SU-DHL-6 (cell line): ENCODE measurements around the gene FRAT2.
"Not testable (repeated sequence)": the region's sequence is repeated elsewhere in the genome, so short reads cannot be mapped to it uniquely, and the experiment has no call there.

Source experiments
- H2AFZ ChIP-seq: fragments of 200-600 bp; sonication (generic); 2 replicates; pipeline ENCODE4 v1.6.1; 2014; ENCODE audit warnings: low read depth, mild to moderate bottlenecking, moderate library complexity, mixed read lengths, antibody characterized with exemption, low read length; ENCODE audit not compliant: severe bottlenecking
- H3F3A ChIP-seq: fragments of 200-600 bp; shearing (Covaris generic); 2 replicates; pipeline ENCODE4 v1.6.0; 2016; ENCODE audit warnings: antibody characterized with exemption, mild to moderate bottlenecking; ENCODE audit not compliant: insufficient read depth
- H3K27ac ChIP-seq: fragments of 200-600 bp; sonication (generic); 2 replicates; pipeline ENCODE4 v1.5.1; 2016; ENCODE audit warnings: low read depth, mild to moderate bottlenecking, low read length, moderate library complexity, mixed read lengths
- H3K27me3 ChIP-seq: fragments of 200-600 bp; sonication (generic), shearing (Covaris generic); 2 replicates; pipeline ENCODE4 v1.6.0; 2014; ENCODE audit warnings: mild to moderate bottlenecking, low read length
- H3K36me3 ChIP-seq: fragments of 200-600 bp; sonication (generic); 2 replicates; pipeline ENCODE4 v1.6.1; 2014; ENCODE audit warnings: mild to moderate bottlenecking, low read length, mixed read lengths
- H3K4me2 ChIP-seq: fragments of 300-600, 200-600 bp; shearing (Covaris generic), sonication (generic); 2 replicates; pipeline ENCODE4 v1.6.0; 2014; ENCODE audit warnings: low read length, low read depth, mild to moderate bottlenecking; ENCODE audit not compliant: poor library complexity, severe bottlenecking
- H3K4me3 ChIP-seq: fragments of 200-600 bp; sonication (generic); 2 replicates; pipeline ENCODE4 v1.5.1; 2014; ENCODE audit warnings: antibody characterized with exemption, low read length, mild to moderate bottlenecking, mixed read lengths; ENCODE audit not compliant: insufficient read depth, poor library complexity, severe bottlenecking
- H3K79me2 ChIP-seq: fragments of 200-600 bp; sonication (generic); 2 replicates; pipeline ENCODE4 v1.6.1; 2014; ENCODE audit warnings: mild to moderate bottlenecking, low read length, moderate library complexity; ENCODE audit not compliant: insufficient read depth
- H3K9ac ChIP-seq: fragments of 200-600 bp; sonication (generic); 2 replicates; pipeline ENCODE4 v1.7.0; 2014; ENCODE audit warnings: mild to moderate bottlenecking, low read length
- H3K9me2 ChIP-seq: fragments of 200-600 bp; sonication (generic); replicated peaks from 2 replicates; pipeline ENCODE4 v1.6.1; 2014; ENCODE audit warnings: low read length; ENCODE audit not compliant: insufficient read depth
- H3K9me3 ChIP-seq: fragments of 200-600 bp; sonication (generic); 2 replicates; pipeline ENCODE4 v1.6.1; 2014; ENCODE audit warnings: low read length, mixed read lengths; ENCODE audit not compliant: insufficient read depth
- H4K20me1 ChIP-seq: fragments of 200-600 bp; sonication (generic); 2 replicates; pipeline ENCODE4 v1.6.1; 2014; ENCODE audit warnings: low read depth, mild to moderate bottlenecking, antibody characterized with exemption, low read length, moderate library complexity, mixed read lengths
- CTCF ChIP-seq: fragments of 200-600 bp; sonication (generic); IDR thresholded peaks from one replicate; pipeline ENCODE4 v1.5.1; 2017; ENCODE audit warnings: antibody characterized with exemption, mild to moderate bottlenecking, low read length, moderate library complexity; ENCODE audit not compliant: insufficient read depth, poor library complexity, severe bottlenecking
- EZH2phosphoT487 ChIP-seq: fragments of 200-600 bp; sonication (generic), shearing (Covaris generic); conservative IDR thresholded peaks from 2 replicates; pipeline ENCODE4 v1.6.1; 2018; ENCODE audit warnings: mild to moderate bottlenecking, antibody characterized with exemption, low read length, moderate library complexity, mixed read lengths

The FRAT2 gene

DNA sequence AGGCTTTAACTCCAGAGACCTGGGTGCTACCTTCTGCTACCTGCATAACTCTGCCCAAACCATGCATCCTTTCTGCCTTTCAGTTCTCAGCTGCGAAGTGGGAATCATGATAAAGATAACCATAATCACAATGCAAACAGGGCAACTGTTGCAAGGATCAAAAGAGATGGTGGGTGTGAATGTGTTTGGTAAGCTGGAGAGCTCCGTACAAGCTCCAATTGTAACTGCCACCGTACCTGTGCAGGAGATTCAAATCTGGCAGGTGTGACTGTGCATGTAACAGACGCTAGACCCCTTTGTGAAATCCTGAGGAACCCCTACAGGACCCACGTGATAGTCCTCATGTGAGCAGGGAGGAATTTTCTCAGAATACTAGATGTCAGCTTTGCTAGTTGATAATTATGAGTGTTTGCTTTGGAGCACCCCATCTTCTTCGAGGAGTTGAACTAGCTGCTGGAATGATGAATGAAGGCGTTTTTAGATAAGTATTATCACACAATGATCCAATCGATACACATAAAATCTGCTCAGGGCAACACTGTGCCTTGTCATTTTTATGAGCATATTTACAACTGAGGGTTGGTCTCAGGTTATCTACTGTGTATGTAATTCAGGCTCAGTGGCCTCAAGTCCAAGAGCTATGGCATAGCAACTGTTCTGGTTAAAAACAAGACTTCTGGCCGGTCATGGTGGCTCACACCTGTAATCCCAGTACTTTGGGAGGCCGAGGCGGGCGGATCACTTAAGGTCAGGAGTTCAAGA, 15.4 kb upstream of the FRAT2 start:
- Histone ChIP-seq H3F3A (no peaks in the 10 kb centered on the region), H3K9me3 (no peaks in the 10 kb centered on the region), H2AFZ (no peak overlapping the region), H3K9me2 (no peaks in the 10 kb centered on the region), H3K79me2 (no peaks in the 10 kb centered on the region), H4K20me1 (no peaks in the 10 kb centered on the region), H3K9ac (no peak overlapping the region), H3K27me3 (no peaks in the 10 kb centered on the region), H3K27ac (no peak overlapping the region), H3K4me3 (no peak overlapping the region), H3K4me2 (no peak overlapping the region), H3K36me3 (no peaks in the 10 kb centered on the region)
- TF ChIP-seq EZH2phosphoT487 = no peak
- TF ChIP-seq CTCF = no peak

GRCh38 chr10:97347317-97347716, 12.8 kb upstream of the FRAT2 start:
- no peak overlapping the region for H2AFZ ChIP-seq
- no peak overlapping the region for H3K9ac ChIP-seq
- no peak overlapping the region for H3K4me2 ChIP-seq
- H3K79me2 ChIP-seq = no peaks in the 10 kb centered on the region
- no peaks in the 10 kb centered on the region for H3K36me3 ChIP-seq
- no peaks in the 10 kb centered on the region for H3F3A ChIP-seq
- no peaks in the 10 kb centered on the region for H3K9me2 ChIP-seq
- H3K9me3 ChIP-seq = no peaks in the 10 kb centered on the region
- H3K4me3 ChIP-seq = no peak overlapping the region
- no peaks in the 10 kb centered on the region for H3K27me3 ChIP-seq
- no peak overlapping the region for H3K27ac ChIP-seq
- TF ChIP-seq CTCF (no peak), EZH2phosphoT487 (no peak)
- no peaks in the 10 kb centered on the region for H4K20me1 ChIP-seq

DNA sequence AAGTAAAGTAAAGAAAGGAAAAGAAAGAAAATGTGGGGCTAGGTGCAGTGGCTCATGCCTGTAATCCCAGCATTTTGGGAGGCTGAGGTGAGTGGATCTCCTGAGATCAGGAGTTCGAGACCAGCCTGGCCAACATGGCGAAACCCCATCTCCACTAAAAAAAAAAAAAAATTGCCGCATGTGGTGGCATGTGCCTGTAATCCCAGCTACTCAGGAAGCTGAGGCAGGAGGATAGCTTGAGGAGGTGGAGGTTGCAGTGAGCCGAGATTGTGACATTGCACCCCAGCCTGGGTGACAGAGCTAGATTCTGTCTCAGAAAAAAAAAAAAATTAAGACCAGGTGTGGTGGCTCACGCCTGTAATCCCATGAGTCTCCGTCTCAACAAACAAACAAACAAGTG, 9.1 kb upstream of the FRAT2 start:
- H3K9me3 ChIP-seq, H3K4me2 ChIP-seq, H3F3A ChIP-seq, H3K9ac ChIP-seq, H3K79me2 ChIP-seq, H3K27me3 ChIP-seq, H3K36me3 ChIP-seq, H3K9me2 ChIP-seq, H3K4me3 ChIP-seq, H3K27ac ChIP-seq, H2AFZ ChIP-seq, H4K20me1 ChIP-seq: not testable (repeated sequence)

DNA sequence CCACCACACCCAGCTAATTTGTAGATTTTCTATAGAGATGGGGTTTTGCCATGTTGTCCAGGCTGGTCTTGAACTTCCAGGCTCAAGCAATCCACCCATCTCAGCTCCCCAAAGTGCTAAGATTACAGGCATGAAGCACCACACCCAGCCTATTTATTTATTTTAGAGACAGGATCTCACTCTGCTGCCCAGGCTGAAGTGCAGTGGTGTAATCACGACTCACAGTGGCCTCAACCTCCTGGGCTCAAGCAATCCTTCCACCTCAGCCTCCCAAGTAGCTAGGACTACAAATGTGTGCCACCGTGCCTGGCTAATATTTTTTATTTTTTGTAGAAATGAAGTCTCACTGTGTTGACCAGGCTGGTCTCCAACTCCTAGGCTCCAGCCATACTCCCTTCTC, 6.9 kb upstream of the FRAT2 start:
- H3F3A ChIP-seq = peaks cover 5% of the 10 kb centered on the region; the same call in 1 of the 2 replicates
- no peaks in the 10 kb centered on the region for H3K9me3 ChIP-seq
- H4K20me1 ChIP-seq = no peaks in the 10 kb centered on the region
- H3K4me3 ChIP-seq = no peak overlapping the region
- TF ChIP-seq EZH2phosphoT487 (no peak), CTCF (no peak)
- no peak overlapping the region for H3K9ac ChIP-seq
- H3K27ac ChIP-seq = no peak overlapping the region
- no peaks in the 10 kb centered on the region for H3K27me3 ChIP-seq
- H3K4me2 ChIP-seq = no peak overlapping the region
- no peak overlapping the region for H2AFZ ChIP-seq
- no peaks in the 10 kb centered on the region for H3K9me2 ChIP-seq
- no peaks in the 10 kb centered on the region for H3K79me2 ChIP-seq
- H3K36me3 ChIP-seq = no peaks in the 10 kb centered on the region
